Nephron progenitor cell (in vitro differentiated cells): ENCODE data around the gene KNOP1.

ENCODE experiments used
- DNase-seq: peaks from one replicate; pipeline ENCODE4 v3.0.0; 2021
- H3K27ac Mint-ChIP-seq: 2 replicates; pipeline ENCODE4 v1.8.0; 2021; ENCODE audit warnings: mild to moderate bottlenecking, moderate library complexity, mixed read lengths
- H3K27me3 Mint-ChIP-seq: 2 replicates; pipeline ENCODE4 v1.8.0; 2021; ENCODE audit warnings: mild to moderate bottlenecking, low read depth, mixed read lengths; ENCODE audit not compliant: poor library complexity
- H3K36me3 Mint-ChIP-seq: 2 replicates; pipeline ENCODE4 v1.8.0; 2021; ENCODE audit warnings: low read depth, mixed read lengths
- H3K4me1 Mint-ChIP-seq: 2 replicates; pipeline ENCODE4 v1.8.0; 2021; ENCODE audit warnings: mixed read lengths
- H3K4me3 Mint-ChIP-seq: 2 replicates; pipeline ENCODE4 v1.8.0; 2021; ENCODE audit warnings: mild to moderate bottlenecking, moderate library complexity, mixed read lengths
- H3K9me3 Mint-ChIP-seq: 2 replicates; pipeline ENCODE4 v1.8.0; 2021; ENCODE audit warnings: mild to moderate bottlenecking, moderate library complexity, mixed read lengths
- TF ChIP-seq, protein P1 (sequence below): fragments of 200-600 bp; sonication (generic); IDR thresholded peaks from 2 replicates; pipeline ENCODE4 v1.5.0; 2021; ENCODE audit warnings: antibody characterized with exemption

The KNOP1 gene, protein sequence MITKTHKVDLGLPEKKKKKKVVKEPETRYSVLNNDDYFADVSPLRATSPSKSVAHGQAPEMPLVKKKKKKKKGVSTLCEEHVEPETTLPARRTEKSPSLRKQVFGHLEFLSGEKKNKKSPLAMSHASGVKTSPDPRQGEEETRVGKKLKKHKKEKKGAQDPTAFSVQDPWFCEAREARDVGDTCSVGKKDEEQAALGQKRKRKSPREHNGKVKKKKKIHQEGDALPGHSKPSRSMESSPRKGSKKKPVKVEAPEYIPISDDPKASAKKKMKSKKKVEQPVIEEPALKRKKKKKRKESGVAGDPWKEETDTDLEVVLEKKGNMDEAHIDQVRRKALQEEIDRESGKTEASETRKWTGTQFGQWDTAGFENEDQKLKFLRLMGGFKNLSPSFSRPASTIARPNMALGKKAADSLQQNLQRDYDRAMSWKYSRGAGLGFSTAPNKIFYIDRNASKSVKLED

DNA sequence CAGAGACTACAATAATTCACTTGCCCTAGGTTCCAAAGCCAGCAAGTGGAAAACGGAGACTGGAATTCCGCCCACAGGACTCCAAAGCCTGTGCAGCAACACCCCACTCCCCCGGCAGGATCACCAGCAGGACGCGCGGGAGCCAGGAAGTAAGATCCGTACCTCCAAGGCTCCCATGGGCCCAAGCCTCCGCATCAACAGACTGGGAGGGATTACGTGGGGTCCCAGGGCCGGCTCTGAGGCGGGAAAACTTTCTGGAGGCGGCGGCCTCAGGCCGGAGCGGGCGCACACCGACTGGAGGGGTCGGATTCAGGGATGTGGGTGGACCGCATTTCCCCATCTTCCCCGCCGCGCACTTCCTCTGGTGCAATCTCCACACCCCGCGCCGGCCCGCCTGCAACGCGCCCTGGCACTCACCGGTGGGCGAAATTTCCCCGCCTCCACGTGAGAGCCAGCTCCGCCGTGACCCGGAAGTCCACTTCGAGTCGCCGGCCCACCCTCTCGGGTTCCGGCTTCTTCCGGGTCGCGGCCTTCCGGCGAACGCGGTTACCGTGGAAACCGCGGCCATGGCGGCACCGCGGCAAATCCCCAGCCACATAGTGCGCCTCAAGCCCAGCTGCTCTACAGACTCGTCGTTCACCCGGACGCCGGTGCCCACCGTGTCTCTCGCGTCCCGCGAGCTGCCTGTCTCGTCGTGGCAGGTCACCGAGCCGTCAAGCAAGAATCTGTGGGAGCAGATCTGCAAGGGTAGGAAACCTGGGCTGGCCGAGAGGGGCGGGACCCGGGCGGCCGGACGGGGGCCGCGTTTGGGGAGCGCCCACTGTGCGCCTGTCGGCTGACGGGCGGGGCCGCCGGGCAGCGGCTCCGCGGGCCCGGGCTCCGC, at the start of gene KNOP1, which contains the start of gene IQCK:
Gene KNOP1 (minus strand): TSS at position 487 of the 883 bp plus-strand sequence. CDS start 3,192 bp downstream, outside the sequence.
Gene IQCK (plus strand): TSS at position 531 of the 883 bp plus-strand sequence. CDS start 36 bp downstream, at position 567.
- Mint-ChIP-seq H3K27me3 (no peaks in the 10 kb centered on the region), H3K27ac (peak within 1 kb of the TSS; percentile 96), H3K9me3 (no peaks in the 10 kb centered on the region), H3K36me3 (peaks cover 20% of the 10 kb centered on the region), H3K4me3 (peak within 1 kb of the TSS; percentile 96), H3K4me1 (peaks cover 33% of the 10 kb centered on the region)
- TF ChIP-seq, protein P1, sequence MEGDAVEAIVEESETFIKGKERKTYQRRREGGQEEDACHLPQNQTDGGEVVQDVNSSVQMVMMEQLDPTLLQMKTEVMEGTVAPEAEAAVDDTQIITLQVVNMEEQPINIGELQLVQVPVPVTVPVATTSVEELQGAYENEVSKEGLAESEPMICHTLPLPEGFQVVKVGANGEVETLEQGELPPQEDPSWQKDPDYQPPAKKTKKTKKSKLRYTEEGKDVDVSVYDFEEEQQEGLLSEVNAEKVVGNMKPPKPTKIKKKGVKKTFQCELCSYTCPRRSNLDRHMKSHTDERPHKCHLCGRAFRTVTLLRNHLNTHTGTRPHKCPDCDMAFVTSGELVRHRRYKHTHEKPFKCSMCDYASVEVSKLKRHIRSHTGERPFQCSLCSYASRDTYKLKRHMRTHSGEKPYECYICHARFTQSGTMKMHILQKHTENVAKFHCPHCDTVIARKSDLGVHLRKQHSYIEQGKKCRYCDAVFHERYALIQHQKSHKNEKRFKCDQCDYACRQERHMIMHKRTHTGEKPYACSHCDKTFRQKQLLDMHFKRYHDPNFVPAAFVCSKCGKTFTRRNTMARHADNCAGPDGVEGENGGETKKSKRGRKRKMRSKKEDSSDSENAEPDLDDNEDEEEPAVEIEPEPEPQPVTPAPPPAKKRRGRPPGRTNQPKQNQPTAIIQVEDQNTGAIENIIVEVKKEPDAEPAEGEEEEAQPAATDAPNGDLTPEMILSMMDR, result no peak
- peak; percentile 89 for DNase-seq

DNA sequence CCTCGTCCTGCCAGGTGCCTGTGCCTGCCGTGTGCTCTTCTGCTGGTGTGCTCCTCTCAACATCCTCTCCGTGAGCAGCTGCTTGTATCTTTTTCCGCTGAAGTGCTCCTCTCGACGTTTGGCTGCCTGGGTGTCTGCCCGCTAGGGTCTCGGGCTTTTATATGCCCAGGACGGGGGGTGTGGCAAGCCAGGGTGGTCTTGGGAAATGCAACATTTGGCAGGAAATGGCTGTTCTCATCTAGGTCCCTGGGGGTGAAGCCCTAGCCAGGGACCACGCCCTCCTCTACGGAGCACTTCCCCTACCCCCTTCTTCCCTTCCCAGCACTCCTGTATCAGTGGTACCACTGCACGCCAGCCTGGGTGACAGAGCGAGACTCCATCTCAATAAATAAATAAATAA, 49.5 kb upstream of the KNOP1 start:
- peaks cover 40% of the 10 kb centered on the region for H3K36me3 Mint-ChIP-seq
- peaks cover 14% of the 10 kb centered on the region for H3K9me3 Mint-ChIP-seq
- TF ChIP-seq, protein P1, result no peak
- no peak for DNase-seq
- H3K27ac Mint-ChIP-seq, result no peak overlapping the region
- H3K27me3 Mint-ChIP-seq, result no peaks in the 10 kb centered on the region
- peaks cover 8% of the 10 kb centered on the region for H3K4me1 Mint-ChIP-seq
- H3K4me3 Mint-ChIP-seq, result no peak overlapping the region

DNA sequence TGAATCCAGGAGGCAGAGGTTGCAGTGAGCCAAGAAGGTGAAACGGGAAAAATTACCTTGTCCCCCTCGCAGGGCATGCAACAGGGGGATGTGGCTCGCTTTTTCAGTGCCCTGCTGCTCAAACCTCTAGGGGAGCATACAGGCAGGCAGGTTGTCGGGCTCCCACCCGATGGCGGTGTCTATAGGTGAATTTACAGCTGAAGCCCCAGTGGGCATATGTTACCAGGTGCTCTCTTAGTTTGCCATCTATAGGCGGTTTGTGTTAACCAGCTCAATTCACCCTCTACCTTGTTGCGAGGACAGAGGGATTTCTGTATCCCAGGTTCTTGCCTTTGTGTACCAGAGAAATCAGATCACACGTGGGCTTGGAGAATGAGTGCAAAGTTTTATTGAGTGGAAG, 49.0 kb upstream of the KNOP1 start:
- H3K27me3 Mint-ChIP-seq, result no peaks in the 10 kb centered on the region

DNA sequence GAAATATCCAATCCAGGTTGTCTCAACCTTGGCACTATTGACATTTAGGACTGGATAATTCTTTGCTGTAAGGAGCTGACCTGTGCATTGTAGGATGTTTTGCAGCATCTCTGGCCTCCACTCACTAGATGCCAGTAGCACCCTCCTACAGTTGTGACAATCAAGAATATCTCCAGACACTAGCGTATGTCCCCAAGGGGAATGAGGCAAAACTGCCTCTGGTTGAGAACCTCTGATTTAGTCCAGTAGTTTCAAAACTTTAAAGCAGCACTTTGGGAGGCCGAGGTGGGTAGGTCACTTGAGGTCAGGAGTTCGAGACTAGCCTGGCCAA, 48.5 kb upstream of the KNOP1 start:
- peaks cover 2% of the 10 kb centered on the region for H3K4me1 Mint-ChIP-seq
- H3K27ac Mint-ChIP-seq, result no peak overlapping the region
- H3K4me3 Mint-ChIP-seq, result no peak overlapping the region
- H3K36me3 Mint-ChIP-seq, result peaks cover 40% of the 10 kb centered on the region
- no peaks in the 10 kb centered on the region for H3K27me3 Mint-ChIP-seq
- no peak for DNase-seq
- peaks cover 14% of the 10 kb centered on the region for H3K9me3 Mint-ChIP-seq
- TF ChIP-seq, protein P1, result no peak

More for the DNA sequence above, 49.0 kb upstream of the KNOP1 start:
- TF ChIP-seq, protein P1, result no peak
- DNase-seq, result no peak
- Mint-ChIP-seq H3K4me1 (peaks cover 7% of the 10 kb centered on the region), H3K4me3 (no peak overlapping the region), H3K9me3 (peaks cover 14% of the 10 kb centered on the region), H3K27ac (no peak overlapping the region), H3K36me3 (peaks cover 40% of the 10 kb centered on the region)

DNA sequence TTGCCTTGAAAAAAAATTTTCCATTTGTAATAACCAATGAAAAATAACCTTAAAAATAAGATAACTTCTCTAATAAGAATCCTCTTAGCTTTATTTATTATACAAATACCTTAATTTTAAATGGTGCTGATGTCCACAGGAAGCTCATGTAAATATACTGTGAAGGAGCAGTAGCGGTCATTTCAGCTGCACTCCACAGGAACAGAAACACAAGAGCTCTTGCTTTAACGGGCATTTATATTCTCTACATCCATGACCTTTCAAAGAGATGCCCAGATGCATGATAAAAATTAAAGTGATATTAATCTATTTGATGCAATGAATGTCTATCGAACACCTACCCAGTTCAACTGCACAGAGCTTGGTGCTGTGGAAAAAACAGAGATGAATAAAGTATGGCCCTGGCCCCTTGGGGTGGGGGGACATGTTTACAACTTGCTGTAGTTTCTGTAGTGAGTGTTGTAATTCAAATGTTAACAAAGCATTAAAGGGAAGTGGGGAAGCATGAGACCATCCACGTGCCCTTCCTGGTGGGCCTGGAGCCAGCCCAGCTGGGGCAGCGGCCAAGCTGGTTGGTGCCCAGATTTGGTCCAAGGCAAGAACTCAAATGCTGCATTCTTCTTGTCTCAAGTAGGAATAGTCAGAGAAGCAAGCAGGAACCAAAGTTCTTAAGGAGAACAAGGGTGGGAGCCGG, 48.0 kb upstream of the KNOP1 start:
- Mint-ChIP-seq H3K4me3 (no peak overlapping the region), H3K9me3 (peaks cover 14% of the 10 kb centered on the region), H3K4me1 (no peaks in the 10 kb centered on the region), H3K36me3 (peaks cover 40% of the 10 kb centered on the region), H3K27ac (no peak overlapping the region), H3K27me3 (no peaks in the 10 kb centered on the region)
- DNase-seq, result no peak
- TF ChIP-seq, protein P1, result no peak
